ENCODE measurements around the gene SPOCK1. TPM values are rescaled to one million over a fixed set of nuclear protein-coding genes. Genes with fewer than 3 reads are reported as not detected.

SPOCK1 gene
- total RNA-seq, 4 donors from 2014 or later = 8.6 to 34.8 (median 13.2) TPM

DNA sequence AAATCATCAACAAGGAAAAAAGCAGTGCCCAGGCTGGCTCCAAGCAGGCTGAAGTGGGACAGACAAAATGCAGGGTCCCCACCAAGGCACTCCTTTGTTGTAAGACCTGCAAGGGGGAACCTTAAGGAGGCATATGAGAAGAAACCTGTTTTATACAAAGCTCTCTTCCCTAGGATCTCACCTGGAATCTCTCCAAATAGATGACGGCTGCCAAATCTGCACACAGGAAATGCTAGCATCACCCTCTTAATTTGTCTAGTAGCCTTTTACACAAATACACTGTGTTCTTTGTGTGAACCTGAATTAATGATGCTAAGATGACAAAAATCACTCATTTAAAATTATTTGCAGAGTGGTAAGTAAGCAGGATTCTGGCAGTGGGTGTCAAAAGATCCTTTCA, 280.2 kb downstream of the SPOCK1 start:
- in situ Hi-C loops (cut with MboI; ENCODE audit: low pct_ligation_motif_present in 1 of 4, low pct_unique_long_range_greater_than_20kb in 1 of 4, low sequenced_read_pairs in 3 of 4) = loop anchor here in 1 of 4 donors (25.0 kb wide), 1 partner anchor 407 kb away; no protein-coding TSS in a partner anchor
- intact Hi-C loops (cut with DNase I; ENCODE audit: low total_unique reads) = no loop called here
- no peak overlapping the region for H3K4me3 ChIP-seq
- no peaks in the 10 kb centered on the region for H3K9me3 ChIP-seq
- TF ChIP-seq EP300 (IDR thresholded peaks at IDR 0.05; ENCODE audit: low read depth) (no peak), POLR2A (IDR thresholded peaks at IDR 0.05) (no peak), POLR2AphosphoS5 (IDR thresholded peaks at IDR 0.05) (no peak)
- TF ChIP-seq, protein P1, sequence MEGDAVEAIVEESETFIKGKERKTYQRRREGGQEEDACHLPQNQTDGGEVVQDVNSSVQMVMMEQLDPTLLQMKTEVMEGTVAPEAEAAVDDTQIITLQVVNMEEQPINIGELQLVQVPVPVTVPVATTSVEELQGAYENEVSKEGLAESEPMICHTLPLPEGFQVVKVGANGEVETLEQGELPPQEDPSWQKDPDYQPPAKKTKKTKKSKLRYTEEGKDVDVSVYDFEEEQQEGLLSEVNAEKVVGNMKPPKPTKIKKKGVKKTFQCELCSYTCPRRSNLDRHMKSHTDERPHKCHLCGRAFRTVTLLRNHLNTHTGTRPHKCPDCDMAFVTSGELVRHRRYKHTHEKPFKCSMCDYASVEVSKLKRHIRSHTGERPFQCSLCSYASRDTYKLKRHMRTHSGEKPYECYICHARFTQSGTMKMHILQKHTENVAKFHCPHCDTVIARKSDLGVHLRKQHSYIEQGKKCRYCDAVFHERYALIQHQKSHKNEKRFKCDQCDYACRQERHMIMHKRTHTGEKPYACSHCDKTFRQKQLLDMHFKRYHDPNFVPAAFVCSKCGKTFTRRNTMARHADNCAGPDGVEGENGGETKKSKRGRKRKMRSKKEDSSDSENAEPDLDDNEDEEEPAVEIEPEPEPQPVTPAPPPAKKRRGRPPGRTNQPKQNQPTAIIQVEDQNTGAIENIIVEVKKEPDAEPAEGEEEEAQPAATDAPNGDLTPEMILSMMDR (IDR thresholded peaks at IDR 0.05) = no peak
- H3K36me3 ChIP-seq = no peaks in the 10 kb centered on the region
- no peaks in the 10 kb centered on the region for H3K27me3 ChIP-seq
- DNase-seq = no peak
- WGBS, 2 donors (ENCODE audit: low coverage in 1 of 2) = 44% methylated on average over 1 of the region's 1 CpG; no CpG with 5 or more reads in 1 of the 2 donors
- H3K4me1 ChIP-seq = peaks cover 0 to 4% (median 0%) of the 10 kb centered on the region in 4 donors
- H3K27ac ChIP-seq = no peak overlapping the region

DNA sequence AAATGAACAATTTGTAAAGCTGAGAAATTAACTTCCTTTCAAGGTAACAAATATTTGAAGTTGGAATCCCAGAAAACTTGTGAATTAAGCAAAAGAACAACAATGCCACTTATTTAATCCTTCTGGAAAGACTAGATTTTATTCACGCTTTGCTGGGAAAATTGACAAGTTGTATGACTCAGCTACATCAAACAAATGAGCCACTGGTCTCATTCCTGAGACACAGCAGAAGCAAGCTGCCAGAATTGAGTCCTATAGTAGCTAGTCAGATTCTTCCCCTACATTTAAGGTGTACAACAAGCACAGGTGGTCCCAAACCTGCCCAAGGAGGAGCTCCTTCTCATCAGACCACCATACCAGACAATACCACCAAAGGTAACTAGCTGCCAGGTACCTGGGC, 280.7 kb downstream of the SPOCK1 start:
- intact Hi-C loops (cut with DNase I; ENCODE audit: low total_unique reads) = no loop called here
- Histone ChIP-seq H3K4me1 (peaks cover 0 to 4% (median 0%) of the 10 kb centered on the region in 4 donors), H3K4me3 (no peak overlapping the region), H3K36me3 (no peaks in the 10 kb centered on the region), H3K27me3 (no peaks in the 10 kb centered on the region), H3K27ac (no peak overlapping the region), H3K9me3 (no peaks in the 10 kb centered on the region)
- TF ChIP-seq EP300 (IDR thresholded peaks at IDR 0.05; ENCODE audit: low read depth) = no peak
- no peak for TF ChIP-seq POLR2AphosphoS5 (IDR thresholded peaks at IDR 0.05)
- TF ChIP-seq POLR2A (IDR thresholded peaks at IDR 0.05) = no peak
- TF ChIP-seq, protein P1 (IDR thresholded peaks at IDR 0.05) = no peak
- 0% methylated on average over 1 of the region's 1 CpG; no CpG with 5 or more reads in 1 of the 2 donors for WGBS, 2 donors (ENCODE audit: low coverage in 1 of 2)
- DNase-seq = no peak
- in situ Hi-C loops (cut with MboI; ENCODE audit: low pct_ligation_motif_present in 1 of 4, low pct_unique_long_range_greater_than_20kb in 1 of 4, low sequenced_read_pairs in 3 of 4) = loop anchor here in 1 of 4 donors (25.0 kb wide), 1 partner anchor 406 kb away; no protein-coding TSS in a partner anchor

DNA sequence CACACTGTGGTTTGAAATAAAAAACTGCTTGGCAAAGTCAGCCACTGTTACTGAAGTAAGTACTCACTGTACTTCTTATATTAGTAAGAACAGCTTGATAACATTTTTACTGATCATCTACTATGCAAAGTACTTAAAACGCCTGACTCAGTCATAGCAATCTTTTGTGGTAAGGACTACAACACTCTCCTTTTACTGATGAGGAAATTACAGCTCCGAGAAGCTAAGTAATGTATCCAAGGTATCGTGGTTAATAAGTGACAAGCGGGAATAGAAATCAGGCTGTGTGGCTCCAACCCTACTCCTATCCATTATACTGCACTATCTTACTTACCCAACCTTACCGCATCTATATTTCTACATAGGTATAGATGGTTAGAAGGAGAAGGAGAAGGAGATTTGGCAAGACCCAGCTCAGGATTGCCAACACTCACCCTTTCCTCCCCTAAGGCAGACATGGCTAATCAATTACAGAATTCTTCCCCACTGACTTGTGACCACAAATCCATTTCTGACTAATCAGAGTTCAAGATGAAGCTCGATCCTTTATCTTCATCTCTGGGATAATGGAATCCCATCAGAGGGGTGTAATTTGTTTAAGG, 281.4 kb downstream of the SPOCK1 start:
- no peak for DNase-seq
- no peaks in the 10 kb centered on the region for H3K36me3 ChIP-seq
- TF ChIP-seq POLR2A (IDR thresholded peaks at IDR 0.05) (no peak), EP300 (IDR thresholded peaks at IDR 0.05; ENCODE audit: low read depth) (no peak), POLR2AphosphoS5 (IDR thresholded peaks at IDR 0.05) (no peak)
- TF ChIP-seq, protein P1 (IDR thresholded peaks at IDR 0.05) = no peak
- H3K4me1 ChIP-seq = peaks cover 0 to 4% (median 0%) of the 10 kb centered on the region in 4 donors
- intact Hi-C loops (cut with DNase I; ENCODE audit: low total_unique reads) = no loop called here
- in situ Hi-C loops (cut with MboI; ENCODE audit: low pct_ligation_motif_present in 1 of 4, low pct_unique_long_range_greater_than_20kb in 1 of 4, low sequenced_read_pairs in 3 of 4) = loop anchor here in 1 of 4 donors (25.0 kb wide), 1 partner anchor 405 kb away; no protein-coding TSS in a partner anchor
- no peak overlapping the region for H3K27ac ChIP-seq
- H3K4me3 ChIP-seq = no peak overlapping the region
- WGBS, 2 donors (ENCODE audit: low coverage in 1 of 2) = 17 to 80% methylated on average over 1 to 6 of the region's 6 CpGs
- no peaks in the 10 kb centered on the region for H3K9me3 ChIP-seq
- no peaks in the 10 kb centered on the region for H3K27me3 ChIP-seq

- Histone ChIP-seq H3K9me3 (no peaks in the 10 kb centered on the region), H3K27ac (no peak overlapping the region), H3K36me3 (no peaks in the 10 kb centered on the region), H3K4me1 (peaks cover 0 to 4% (median 0%) of the 10 kb centered on the region in 4 donors), H3K27me3 (no peaks in the 10 kb centered on the region), H3K4me3 (no peak overlapping the region)
- in situ Hi-C loops (cut with MboI; ENCODE audit: low pct_ligation_motif_present in 1 of 4, low pct_unique_long_range_greater_than_20kb in 1 of 4, low sequenced_read_pairs in 3 of 4) (loop anchor here in 1 of 4 donors (25.0 kb wide), 1 partner anchor 405 kb away; no protein-coding TSS in a partner anchor), intact Hi-C loops (cut with DNase I; ENCODE audit: low total_unique reads) (no loop called here)
- DNase-seq = no peak
- 40 to 78% methylated on average over 1 to 5 of the region's 5 CpGs for WGBS, 2 donors (ENCODE audit: low coverage in 1 of 2)
- TF ChIP-seq POLR2A (IDR thresholded peaks at IDR 0.05) (no peak), POLR2AphosphoS5 (IDR thresholded peaks at IDR 0.05) (no peak), EP300 (IDR thresholded peaks at IDR 0.05; ENCODE audit: low read depth) (no peak)
- TF ChIP-seq, protein P1 (IDR thresholded peaks at IDR 0.05) = no peak
Observed at GRCh38 chr5:137216976-137217598, 282.0 kb downstream of the SPOCK1 start.

All from transverse colon (tissue), 4 donors.